IPS DF 4.7 (cell line): ENCODE measurements around the gene CASZ1.

Experiments used
- DNase-seq: peaks from one replicate; pipeline ENCODE4 v3.0.0-alpha.2; 2013; ENCODE audit warnings: low spot score; ENCODE audit errors: extremely low read depth

CASZ1 gene

GRCh38 chr1:10639011-10639774 lies 157.3 kb downstream of the CASZ1 start:
- no peak for DNase-seq

- DNase-seq, result no peak
These were observed 157.9 kb downstream of the CASZ1 start for GRCh38 chr1:10638559-10639005.

- no peak for DNase-seq
These were observed 158.4 kb downstream of the CASZ1 start for GRCh38 chr1:10637834-10638558.

GRCh38 chr1:10637400-10637799 lies 159.0 kb downstream of the CASZ1 start:
- DNase-seq, result no peak

- DNase-seq, result no peak
These were observed 160.5 kb downstream of the CASZ1 start for GRCh38 chr1:10635992-10636391.

- no peak for DNase-seq
These were observed 161.2 kb downstream of the CASZ1 start for GRCh38 chr1:10635085-10635896.

GRCh38 chr1:10634428-10635084 lies 161.9 kb downstream of the CASZ1 start:
- no peak for DNase-seq

- DNase-seq, result no peak
These were observed 162.4 kb downstream of the CASZ1 start for GRCh38 chr1:10634075-10634427.

- no peak for DNase-seq
These were observed 163.0 kb downstream of the CASZ1 start for GRCh38 chr1:10633416-10633815.

GRCh38 chr1:10632691-10633090 lies 163.8 kb downstream of the CASZ1 start:
- DNase-seq, result no peak

- no peak for DNase-seq
These were observed 164.4 kb downstream of the CASZ1 start for GRCh38 chr1:10631811-10632593.

GRCh38 chr1:10631121-10631810 lies 165.2 kb downstream of the CASZ1 start:
- DNase-seq, result no peak

- DNase-seq, result no peak
These were observed 165.8 kb downstream of the CASZ1 start for GRCh38 chr1:10630661-10631120.

- DNase-seq, result no peak
These were observed 166.5 kb downstream of the CASZ1 start for GRCh38 chr1:10629816-10630571.

- DNase-seq, result no peak
These were observed 167.2 kb downstream of the CASZ1 start for GRCh38 chr1:10629091-10629815.

GRCh38 chr1:10628685-10629084 lies 167.8 kb downstream of the CASZ1 start:
- no peak for DNase-seq

- DNase-seq, result no peak
These were observed 169.5 kb downstream of the CASZ1 start for GRCh38 chr1:10626791-10627410.

GRCh38 chr1:10626131-10626731 lies 170.2 kb downstream of the CASZ1 start:
- DNase-seq, result no peak
